ENCODE data around the gene PHRF1. TPM values are rescaled to one million over a fixed set of nuclear protein-coding genes. Genes with fewer than 3 reads are reported as not detected.
A peak's percentile ranks its signal among the peaks of the same experiment; 100 is the strongest.

The PHRF1 gene
- 31.4 and 32.1 TPM in 2 replicates for total RNA-seq (2012; rRNA removed)

DNA sequence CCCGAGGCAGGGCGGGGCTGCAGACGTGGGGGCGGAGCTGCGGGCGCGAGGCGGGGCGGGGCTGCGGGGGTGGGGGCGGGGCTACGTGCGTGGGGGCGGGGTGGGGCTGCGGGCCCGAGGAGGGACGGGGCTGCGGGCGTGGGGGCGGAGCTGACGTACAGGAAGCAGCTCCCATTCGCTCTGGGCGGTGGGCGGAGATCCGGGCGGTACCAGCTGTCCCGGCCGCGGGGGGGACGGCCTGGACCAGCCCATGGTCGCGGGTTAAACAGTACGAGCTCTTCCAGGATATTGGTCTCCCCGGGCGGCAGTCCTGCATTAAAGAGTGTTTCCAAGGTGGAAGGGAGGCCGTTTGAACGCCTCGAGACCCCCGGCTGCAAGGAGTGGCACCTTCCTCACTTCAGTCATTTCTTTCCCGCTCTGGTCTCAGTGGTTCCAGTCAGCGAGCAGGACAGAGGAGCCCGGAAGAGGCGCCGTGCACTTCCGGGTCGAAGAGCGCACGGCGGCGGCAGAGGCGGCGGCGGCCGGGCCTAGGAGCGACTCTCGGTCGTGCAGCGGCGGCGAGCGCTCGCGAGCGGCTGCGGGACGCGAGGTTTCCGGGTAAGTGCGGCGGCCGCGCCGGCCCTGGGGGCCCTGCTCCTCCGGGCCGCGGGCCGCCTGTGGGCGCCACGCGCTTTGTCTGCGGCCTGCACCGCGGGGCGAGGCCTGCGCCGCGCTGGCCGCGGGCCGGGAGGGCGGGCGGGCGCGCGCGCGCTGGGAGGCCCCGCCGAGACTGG, at the start of gene PHRF1:
Gene PHRF1 (plus strand): TSS at position 475 of the 773 bp plus-strand sequence. CDS start 5,043 bp downstream, outside the sequence.
- Histone ChIP-seq H3K9ac (ENCODE audit: low read depth, low read length) (peak within 1 kb of the TSS; percentile 98), H3K4me2 (ENCODE audit: low read length) (peak within 1 kb of the TSS; percentile 97), H3K4me1 (ENCODE audit: control insufficient read depth, insufficient read depth, low read length) (peaks cover 34% of the 10 kb centered on the region), H3K27me3 (ENCODE audit: control insufficient read depth, insufficient read depth, low read length) (no peaks in the 10 kb centered on the region), H3K4me3 (ENCODE audit: low read length) (peak within 1 kb of the TSS; percentile 90), H3K36me3 (ENCODE audit: insufficient read depth, low read length) (no peaks in the 10 kb centered on the region), H3K9me3 (replicated peaks; ENCODE audit: low read length) (no peaks in the 10 kb centered on the region)

GRCh38 chr11:528166-528814, 48.0 kb upstream of the PHRF1 start:
- Histone ChIP-seq H3K27me3 (ENCODE audit: control insufficient read depth, insufficient read depth, low read length) (no peaks in the 10 kb centered on the region), H3K9ac (ENCODE audit: low read depth, low read length) (no peak overlapping the region)

DNA sequence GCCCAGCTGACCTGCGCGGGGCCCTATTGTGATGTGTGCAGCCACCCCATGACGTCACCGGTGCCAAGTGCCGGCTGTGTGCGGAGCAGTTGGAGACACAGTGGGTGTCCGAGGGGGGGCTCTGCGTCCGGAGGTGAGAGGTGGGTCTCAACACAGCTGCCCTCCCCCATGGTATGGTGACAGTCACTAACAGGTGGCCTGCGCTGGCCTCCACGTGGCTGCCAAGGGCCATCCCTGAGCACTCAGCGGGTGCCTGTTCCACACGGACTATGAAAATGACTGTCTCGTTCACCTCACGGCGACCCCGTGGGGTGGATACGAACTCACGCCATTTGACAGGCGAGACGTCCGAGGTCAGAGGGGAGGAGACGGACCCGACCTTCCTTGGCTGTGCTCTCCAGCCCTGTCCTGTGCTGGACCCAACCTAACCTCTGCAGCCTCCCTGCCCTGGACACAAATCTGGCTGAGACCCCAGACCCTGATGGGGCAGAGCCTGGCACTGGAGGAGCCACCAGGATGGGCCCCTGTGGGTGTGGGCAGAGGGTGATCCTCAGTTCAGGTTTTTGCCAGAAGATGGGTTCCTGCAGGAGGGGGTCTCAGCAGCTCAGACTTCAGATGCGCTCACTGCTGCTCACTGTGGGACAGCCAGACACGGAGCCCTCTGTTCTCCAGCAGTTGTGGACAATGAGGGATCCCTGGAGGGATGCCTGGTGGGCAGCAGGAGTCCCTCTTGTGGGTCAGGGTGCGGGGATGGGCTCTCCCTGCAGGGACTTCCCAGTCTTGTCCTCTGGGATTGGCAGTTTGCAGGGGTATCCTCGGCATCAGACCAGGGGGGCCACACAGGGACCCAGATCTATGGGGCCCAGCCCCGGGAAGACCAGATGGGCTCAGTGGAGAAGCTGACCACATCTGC, 47.2 kb upstream of the PHRF1 start:
- no peaks in the 10 kb centered on the region for H3K9me3 ChIP-seq (replicated peaks; ENCODE audit: low read length)

More at GRCh38 chr11:528166-528814, 48.0 kb upstream of the PHRF1 start:
- no peak overlapping the region for H3K4me3 ChIP-seq (ENCODE audit: low read length)
- H3K4me1 ChIP-seq (ENCODE audit: control insufficient read depth, insufficient read depth, low read length): peaks cover 8% of the 10 kb centered on the region
- H3K9me3 ChIP-seq (replicated peaks; ENCODE audit: low read length): no peaks in the 10 kb centered on the region
- H3K4me2 ChIP-seq (ENCODE audit: low read length): no peak overlapping the region
- H3K36me3 ChIP-seq (ENCODE audit: insufficient read depth, low read length): peaks cover 16% of the 10 kb centered on the region

DNA sequence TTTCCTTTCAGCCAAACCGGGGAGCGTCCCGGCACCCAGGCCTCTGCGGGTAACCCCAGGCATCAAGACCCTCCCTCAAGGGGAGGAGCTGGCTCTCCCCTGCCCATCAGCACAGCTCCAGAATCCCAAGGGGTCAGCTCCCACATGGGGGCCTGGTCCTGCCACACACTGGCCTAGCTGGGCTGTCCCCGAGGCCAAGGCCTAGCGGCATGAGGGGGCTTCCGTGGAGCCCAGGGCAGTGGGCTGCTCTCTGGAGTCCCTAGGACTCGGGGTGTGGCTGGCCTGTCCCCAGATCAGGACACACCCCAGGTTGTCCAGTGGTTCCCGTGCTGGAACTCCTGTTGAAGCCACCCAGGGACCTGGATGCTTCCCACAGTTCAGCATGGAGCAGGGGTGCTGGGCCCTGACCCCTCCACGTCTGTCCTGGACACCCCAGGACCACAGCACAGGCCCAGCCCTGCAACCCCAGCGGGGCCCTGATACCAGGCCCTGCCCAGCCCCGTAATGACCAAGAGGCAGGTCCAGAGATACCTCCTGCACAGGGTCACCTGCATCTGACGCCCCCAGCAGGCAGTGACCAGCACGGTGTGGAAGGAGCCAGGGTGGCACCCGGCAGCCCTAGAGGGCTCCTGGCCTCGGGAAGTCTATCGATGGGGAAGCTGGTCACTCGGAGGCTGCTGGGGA, 46.4 kb upstream of the PHRF1 start:
- H3K27me3 ChIP-seq (ENCODE audit: control insufficient read depth, insufficient read depth, low read length): no peaks in the 10 kb centered on the region
- no peak overlapping the region for H3K9ac ChIP-seq (ENCODE audit: low read depth, low read length)
- no peaks in the 10 kb centered on the region for H3K9me3 ChIP-seq (replicated peaks; ENCODE audit: low read length)
- peaks cover 14% of the 10 kb centered on the region for H3K4me1 ChIP-seq (ENCODE audit: control insufficient read depth, insufficient read depth, low read length)
- no peak overlapping the region for H3K4me3 ChIP-seq (ENCODE audit: low read length)
- H3K4me2 ChIP-seq (ENCODE audit: low read length): no peak overlapping the region
- peaks cover 23% of the 10 kb centered on the region for H3K36me3 ChIP-seq (ENCODE audit: insufficient read depth, low read length)

More for the DNA sequence above, 47.2 kb upstream of the PHRF1 start:
- Histone ChIP-seq H3K4me2 (ENCODE audit: low read length) (no peak overlapping the region), H3K36me3 (ENCODE audit: insufficient read depth, low read length) (peaks cover 23% of the 10 kb centered on the region), H3K9ac (ENCODE audit: low read depth, low read length) (no peak overlapping the region), H3K4me3 (ENCODE audit: low read length) (no peak overlapping the region), H3K4me1 (ENCODE audit: control insufficient read depth, insufficient read depth, low read length) (peaks cover 11% of the 10 kb centered on the region), H3K27me3 (ENCODE audit: control insufficient read depth, insufficient read depth, low read length) (no peaks in the 10 kb centered on the region)

GRCh38 chr11:530960-531831, 45.1 kb upstream of the PHRF1 start:
- Histone ChIP-seq H3K27me3 (ENCODE audit: control insufficient read depth, insufficient read depth, low read length) (no peaks in the 10 kb centered on the region), H3K9me3 (replicated peaks; ENCODE audit: low read length) (no peaks in the 10 kb centered on the region), H3K9ac (ENCODE audit: low read depth, low read length) (no peak overlapping the region), H3K4me2 (ENCODE audit: low read length) (no peak overlapping the region), H3K36me3 (ENCODE audit: insufficient read depth, low read length) (peaks cover 23% of the 10 kb centered on the region), H3K4me3 (ENCODE audit: low read length) (no peak overlapping the region), H3K4me1 (ENCODE audit: control insufficient read depth, insufficient read depth, low read length) (peaks cover 18% of the 10 kb centered on the region)

GRCh38 chr11:531919-532526, 44.2 kb upstream of the PHRF1 start:
- H3K4me2 ChIP-seq (ENCODE audit: low read length): no peak overlapping the region
- H3K9ac ChIP-seq (ENCODE audit: low read depth, low read length): no peak overlapping the region
- no peak overlapping the region for H3K4me3 ChIP-seq (ENCODE audit: low read length)
- H3K27me3 ChIP-seq (ENCODE audit: control insufficient read depth, insufficient read depth, low read length): no peaks in the 10 kb centered on the region
- no peaks in the 10 kb centered on the region for H3K9me3 ChIP-seq (replicated peaks; ENCODE audit: low read length)
- peaks cover 23% of the 10 kb centered on the region for H3K36me3 ChIP-seq (ENCODE audit: insufficient read depth, low read length)
- peaks cover 24% of the 10 kb centered on the region for H3K4me1 ChIP-seq (ENCODE audit: control insufficient read depth, insufficient read depth, low read length)

DNA sequence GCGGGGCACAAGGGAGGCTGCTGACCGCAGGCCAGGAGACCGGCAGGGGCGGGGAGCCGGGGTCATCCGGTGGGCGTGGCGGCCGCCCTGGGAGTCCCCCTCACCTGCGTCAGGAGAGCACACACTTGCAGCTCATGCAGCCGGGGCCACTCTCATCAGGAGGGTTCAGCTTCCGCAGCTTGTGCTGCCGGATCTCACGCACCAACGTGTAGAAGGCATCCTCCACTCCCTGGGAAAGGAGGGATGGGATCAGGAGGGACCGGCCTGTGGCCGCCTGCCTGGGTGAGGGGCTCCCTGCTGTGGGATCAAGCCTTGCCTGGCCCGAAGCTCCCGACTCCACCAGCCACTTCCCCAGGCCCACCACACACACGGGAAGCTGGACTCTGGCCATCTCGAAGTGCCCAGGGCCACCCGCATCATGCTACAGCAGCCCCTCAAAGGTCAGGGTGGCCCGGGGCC, 43.7 kb upstream of the PHRF1 start:
- Histone ChIP-seq H3K27me3 (ENCODE audit: control insufficient read depth, insufficient read depth, low read length) (no peaks in the 10 kb centered on the region), H3K4me3 (ENCODE audit: low read length) (no peak overlapping the region), H3K4me2 (ENCODE audit: low read length) (no peak overlapping the region), H3K36me3 (ENCODE audit: insufficient read depth, low read length) (peaks cover 23% of the 10 kb centered on the region), H3K9ac (ENCODE audit: low read depth, low read length) (no peak overlapping the region), H3K4me1 (ENCODE audit: control insufficient read depth, insufficient read depth, low read length) (peaks cover 30% of the 10 kb centered on the region), H3K9me3 (replicated peaks; ENCODE audit: low read length) (no peaks in the 10 kb centered on the region)

DNA sequence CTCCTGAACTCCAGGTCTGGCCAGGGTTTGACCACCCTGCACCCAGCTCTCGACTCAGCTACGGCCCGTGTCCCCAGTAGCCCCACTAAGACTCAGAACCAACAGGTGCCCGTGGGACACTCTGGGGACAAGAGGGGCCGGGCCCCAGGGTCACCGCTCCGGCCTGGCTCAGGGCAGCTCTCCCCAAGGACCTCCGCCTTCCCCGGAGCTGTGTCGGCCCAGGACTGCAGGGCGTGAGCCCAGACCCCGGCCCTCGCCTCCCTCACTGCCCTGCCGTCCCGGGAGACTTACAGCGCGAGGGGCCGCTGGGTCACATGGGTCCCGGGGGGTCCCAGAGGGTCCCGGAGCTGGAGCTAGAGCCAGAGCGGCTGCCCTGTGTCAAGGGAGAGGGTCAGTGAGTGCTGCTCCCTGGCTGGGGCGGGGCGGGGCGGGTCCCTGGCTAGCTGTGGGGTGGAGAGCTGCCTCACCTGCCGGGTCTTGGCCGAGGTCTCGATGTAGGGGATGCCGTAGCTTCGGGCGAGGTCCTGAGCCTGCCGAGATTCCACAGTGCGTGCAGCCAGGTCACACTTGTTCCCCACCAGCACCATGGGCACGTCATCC, 43.2 kb upstream of the PHRF1 start:
- H3K4me2 ChIP-seq (ENCODE audit: low read length): no peak overlapping the region
- H3K4me1 ChIP-seq (ENCODE audit: control insufficient read depth, insufficient read depth, low read length): peaks cover 31% of the 10 kb centered on the region
- no peak overlapping the region for H3K4me3 ChIP-seq (ENCODE audit: low read length)
- H3K9ac ChIP-seq (ENCODE audit: low read depth, low read length): no peak overlapping the region
- peaks cover 23% of the 10 kb centered on the region for H3K36me3 ChIP-seq (ENCODE audit: insufficient read depth, low read length)
- H3K27me3 ChIP-seq (ENCODE audit: control insufficient read depth, insufficient read depth, low read length): no peaks in the 10 kb centered on the region
- H3K9me3 ChIP-seq (replicated peaks; ENCODE audit: low read length): no peaks in the 10 kb centered on the region

GRCh38 chr11:533586-534395, 42.5 kb upstream of the PHRF1 start:
- H3K36me3 ChIP-seq (ENCODE audit: insufficient read depth, low read length): peaks cover 23% of the 10 kb centered on the region
- H3K9ac ChIP-seq (ENCODE audit: low read depth, low read length): peak overlapping the region; percentile 87
- peak overlapping the region; percentile 98 for H3K4me3 ChIP-seq (ENCODE audit: low read length)

More at GRCh38 chr11:533586-534395, 42.5 kb upstream of the PHRF1 start:
- no peaks in the 10 kb centered on the region for H3K9me3 ChIP-seq (replicated peaks; ENCODE audit: low read length)
- peaks cover 28% of the 10 kb centered on the region for H3K4me1 ChIP-seq (ENCODE audit: control insufficient read depth, insufficient read depth, low read length)
- H3K27me3 ChIP-seq (ENCODE audit: control insufficient read depth, insufficient read depth, low read length): no peaks in the 10 kb centered on the region
- H3K4me2 ChIP-seq (ENCODE audit: low read length): peak overlapping the region; percentile 87
